Suppressor macrophage treated with lipopolysaccharide for 1 hour (primary cell): ENCODE data around the gene PRPSAP1.
A peak's percentile ranks its signal among the peaks of the same experiment; 100 is the strongest.

Experiments used
- DNase-seq, 3 donors: peaks; one replicate each; pipeline ENCODE4 v3.0.0-alpha.2; 2020 to 2022

PRPSAP1 gene

DNA sequence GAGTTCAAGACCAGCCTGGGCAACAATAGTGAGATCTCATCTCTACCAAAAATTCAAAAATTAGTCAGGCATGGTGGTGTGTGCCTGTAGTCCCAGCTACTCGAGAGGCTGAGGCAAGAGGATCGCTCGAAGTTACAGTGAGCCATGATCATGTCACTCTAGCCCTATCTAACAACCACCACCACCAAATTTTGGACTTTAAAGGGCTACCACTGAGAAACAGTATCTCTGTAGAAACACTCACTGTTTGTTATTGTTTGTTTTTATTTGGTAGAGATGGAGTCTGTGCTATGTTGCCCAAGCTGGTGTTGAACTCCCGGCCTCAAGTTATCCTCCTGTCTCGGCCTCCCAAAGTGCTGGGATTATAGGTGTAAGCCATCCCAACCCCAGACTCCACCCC, 89.8 kb downstream of the PRPSAP1 start:
- DNase-seq, result no peak

- DNase-seq, result peak; percentile 86 to 90 (median 90)
These were observed 90.9 kb downstream of the PRPSAP1 start for GRCh38 chr17:76262732-76263344.

- peak in 1 of 3 donors; percentile 35 for DNase-seq
These were observed 92.1 kb downstream of the PRPSAP1 start for GRCh38 chr17:76261421-76262215.

GRCh38 chr17:76260669-76261068, 93.0 kb downstream of the PRPSAP1 start:
- DNase-seq, result no peak

DNA sequence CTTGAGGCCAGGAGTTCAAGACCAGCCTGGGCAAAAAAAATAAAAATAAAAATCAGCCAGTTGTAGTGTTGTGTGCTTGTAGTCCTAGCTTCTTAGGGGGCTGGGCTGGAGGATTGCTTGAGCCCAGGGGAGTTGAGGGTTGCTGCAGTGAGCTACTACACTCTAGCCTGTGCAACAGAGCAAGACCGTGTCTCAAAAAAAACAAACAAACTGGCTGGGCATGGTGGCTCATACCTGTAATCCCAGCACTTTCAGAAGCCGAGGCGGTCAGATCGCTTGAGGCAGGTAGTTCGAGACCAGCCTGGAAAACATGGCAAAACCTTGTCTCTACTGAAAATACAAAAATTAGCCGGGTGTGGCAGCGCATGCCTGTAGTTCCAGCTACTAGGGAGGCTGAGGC, 93.5 kb downstream of the PRPSAP1 start:
- no peak for DNase-seq
